GM12874 (cell line): Measurements from ENCODE around the gene IFNL2.

ENCODE experiments used
- TF ChIP-seq, protein P1 (sequence below): IDR thresholded peaks from 2 replicates; pipeline ENCODE4 v1.5.1; 2011; ENCODE audit warnings: low read depth, mild to moderate bottlenecking, control low read depth, low read length, moderate library complexity; ENCODE audit not compliant: insufficient read depth

Gene IFNL2

DNA sequence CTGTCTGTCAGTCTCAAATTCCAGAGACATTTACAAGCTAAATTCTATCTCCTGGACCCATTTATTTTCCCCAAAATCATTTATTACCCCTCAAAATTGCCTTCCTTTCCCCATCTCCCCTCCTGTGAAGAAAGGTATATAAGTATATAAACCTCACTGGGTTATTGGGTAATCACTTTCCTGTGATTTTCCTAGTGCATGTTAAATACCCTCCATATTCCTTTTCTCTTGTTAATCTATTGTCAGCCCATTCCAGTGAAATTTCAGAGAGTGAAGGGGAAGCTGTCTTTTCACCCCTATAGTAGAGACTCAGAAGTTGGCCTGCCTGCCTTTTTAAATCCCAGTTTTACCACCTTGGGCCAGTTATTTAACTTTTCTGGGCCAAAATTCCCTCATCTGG lies 37.9 kb downstream of the IFNL2 start:
- TF ChIP-seq, protein P1, sequence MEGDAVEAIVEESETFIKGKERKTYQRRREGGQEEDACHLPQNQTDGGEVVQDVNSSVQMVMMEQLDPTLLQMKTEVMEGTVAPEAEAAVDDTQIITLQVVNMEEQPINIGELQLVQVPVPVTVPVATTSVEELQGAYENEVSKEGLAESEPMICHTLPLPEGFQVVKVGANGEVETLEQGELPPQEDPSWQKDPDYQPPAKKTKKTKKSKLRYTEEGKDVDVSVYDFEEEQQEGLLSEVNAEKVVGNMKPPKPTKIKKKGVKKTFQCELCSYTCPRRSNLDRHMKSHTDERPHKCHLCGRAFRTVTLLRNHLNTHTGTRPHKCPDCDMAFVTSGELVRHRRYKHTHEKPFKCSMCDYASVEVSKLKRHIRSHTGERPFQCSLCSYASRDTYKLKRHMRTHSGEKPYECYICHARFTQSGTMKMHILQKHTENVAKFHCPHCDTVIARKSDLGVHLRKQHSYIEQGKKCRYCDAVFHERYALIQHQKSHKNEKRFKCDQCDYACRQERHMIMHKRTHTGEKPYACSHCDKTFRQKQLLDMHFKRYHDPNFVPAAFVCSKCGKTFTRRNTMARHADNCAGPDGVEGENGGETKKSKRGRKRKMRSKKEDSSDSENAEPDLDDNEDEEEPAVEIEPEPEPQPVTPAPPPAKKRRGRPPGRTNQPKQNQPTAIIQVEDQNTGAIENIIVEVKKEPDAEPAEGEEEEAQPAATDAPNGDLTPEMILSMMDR, result no peak

DNA sequence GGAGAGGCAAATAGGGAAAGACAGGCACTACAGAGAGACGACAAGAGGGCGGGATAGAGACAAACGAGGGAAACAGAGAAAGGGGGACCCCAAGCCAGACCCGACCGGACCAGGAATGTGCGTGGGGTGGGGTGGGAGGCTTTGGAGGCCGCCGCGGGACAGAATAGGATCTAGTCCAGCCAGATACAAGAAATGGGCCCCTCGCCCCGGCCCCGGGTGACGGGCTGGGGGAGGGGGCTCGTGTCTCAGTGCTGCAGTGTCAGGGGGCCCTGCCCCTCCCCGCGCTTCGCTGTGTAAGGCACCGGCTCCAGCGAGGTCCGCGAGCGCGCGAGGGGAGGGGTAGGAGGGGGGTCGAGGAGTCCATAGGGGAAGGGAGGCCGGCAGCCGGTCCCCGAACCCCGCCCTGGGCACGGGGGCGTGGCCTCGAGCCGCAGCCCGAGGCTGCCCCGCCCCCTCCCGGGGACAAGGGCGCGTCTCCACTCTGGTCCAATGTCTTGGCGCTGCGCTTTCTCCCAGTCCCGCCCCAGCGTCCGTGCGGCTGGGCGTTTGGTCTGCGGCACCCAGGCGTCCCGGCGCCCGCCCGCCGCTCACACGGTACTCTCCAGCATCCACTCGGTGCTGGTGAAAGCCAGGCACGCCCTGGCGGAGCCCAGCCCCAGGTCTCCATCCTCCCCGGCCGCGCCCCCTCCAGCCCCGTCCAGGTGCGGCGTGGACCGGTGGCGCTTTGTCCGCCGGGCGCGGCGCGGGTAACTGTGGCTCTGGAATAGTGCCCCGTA lies 39.0 kb downstream of the IFNL2 start:
- TF ChIP-seq, protein P1, result no peak

- TF ChIP-seq, protein P1, result no peak
These were observed 39.8 kb downstream of the IFNL2 start for GRCh38 chr19:39307822-39308530.

DNA sequence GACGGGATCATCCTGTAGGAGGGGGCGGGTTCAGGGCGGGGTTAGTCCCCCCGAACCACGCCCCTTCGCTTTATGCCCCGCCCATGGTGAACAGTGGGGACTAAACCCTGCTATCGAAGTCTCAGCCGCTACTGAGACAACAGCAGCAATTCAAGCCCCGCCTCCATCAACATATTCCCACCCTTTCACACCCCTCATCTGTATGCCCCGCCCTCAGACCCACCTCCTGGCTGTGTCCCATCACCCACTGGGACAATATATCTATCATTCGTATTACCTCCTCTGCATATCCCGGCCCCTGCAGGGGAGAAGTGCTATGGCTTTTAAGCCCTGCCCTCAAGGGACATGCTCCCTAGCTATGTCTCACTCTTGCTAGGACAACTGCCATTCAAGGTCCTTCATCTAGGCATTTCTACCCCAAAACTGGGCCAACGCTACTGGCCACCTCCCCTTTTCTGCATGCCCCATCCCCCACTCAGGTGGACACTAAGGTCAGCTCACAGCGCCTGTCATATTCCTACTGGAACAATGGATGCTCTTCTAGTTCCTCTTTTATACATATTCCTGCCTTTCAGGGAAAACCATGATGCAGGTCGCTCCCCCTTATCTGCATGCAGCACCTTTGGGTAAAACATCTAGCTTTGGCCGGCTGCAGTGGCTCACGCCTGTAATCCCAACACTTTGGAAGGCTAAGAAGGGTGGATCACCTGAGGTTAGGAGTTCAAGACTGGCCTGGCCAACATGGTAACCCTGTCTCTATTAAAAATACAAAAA lies 40.5 kb downstream of the IFNL2 start:
- TF ChIP-seq, protein P1, result no peak

DNA sequence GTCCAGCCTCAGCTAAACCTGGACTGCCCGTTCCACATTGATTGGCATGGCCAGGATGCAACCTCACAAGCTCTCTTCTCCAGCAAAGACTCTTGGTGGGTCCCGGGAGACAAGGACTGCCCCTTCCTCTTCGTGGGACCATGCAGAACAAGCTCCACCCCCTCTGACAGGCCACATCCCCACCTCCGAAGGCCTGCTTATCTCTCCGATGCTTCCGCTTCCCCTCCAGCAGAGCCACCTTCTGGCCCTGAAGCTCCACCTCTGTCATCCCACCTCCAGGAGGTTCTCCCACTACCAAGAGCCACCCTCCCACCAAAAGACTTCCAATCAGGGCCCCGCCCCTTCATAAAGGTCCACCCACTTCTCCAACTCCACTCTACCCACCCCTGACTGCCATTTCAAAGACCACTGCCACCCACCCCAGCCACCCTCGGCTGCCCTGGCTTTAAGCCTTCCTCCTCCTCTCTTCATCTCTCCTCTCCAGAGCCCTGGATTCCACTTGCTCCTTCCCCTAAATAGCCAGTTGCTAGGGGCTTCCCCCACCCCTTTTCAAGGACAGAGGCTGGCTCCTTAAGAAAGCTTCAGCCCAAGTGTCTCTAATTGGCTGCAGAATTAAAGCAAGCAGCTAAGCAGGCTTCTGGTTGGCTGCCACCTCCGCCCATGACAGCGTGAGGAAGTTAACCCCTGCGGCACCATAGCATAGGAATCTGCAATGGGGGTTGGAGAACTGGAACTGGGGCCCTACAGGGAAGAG lies 42.5 kb downstream of the IFNL2 start:
- TF ChIP-seq, protein P1, result no peak

DNA sequence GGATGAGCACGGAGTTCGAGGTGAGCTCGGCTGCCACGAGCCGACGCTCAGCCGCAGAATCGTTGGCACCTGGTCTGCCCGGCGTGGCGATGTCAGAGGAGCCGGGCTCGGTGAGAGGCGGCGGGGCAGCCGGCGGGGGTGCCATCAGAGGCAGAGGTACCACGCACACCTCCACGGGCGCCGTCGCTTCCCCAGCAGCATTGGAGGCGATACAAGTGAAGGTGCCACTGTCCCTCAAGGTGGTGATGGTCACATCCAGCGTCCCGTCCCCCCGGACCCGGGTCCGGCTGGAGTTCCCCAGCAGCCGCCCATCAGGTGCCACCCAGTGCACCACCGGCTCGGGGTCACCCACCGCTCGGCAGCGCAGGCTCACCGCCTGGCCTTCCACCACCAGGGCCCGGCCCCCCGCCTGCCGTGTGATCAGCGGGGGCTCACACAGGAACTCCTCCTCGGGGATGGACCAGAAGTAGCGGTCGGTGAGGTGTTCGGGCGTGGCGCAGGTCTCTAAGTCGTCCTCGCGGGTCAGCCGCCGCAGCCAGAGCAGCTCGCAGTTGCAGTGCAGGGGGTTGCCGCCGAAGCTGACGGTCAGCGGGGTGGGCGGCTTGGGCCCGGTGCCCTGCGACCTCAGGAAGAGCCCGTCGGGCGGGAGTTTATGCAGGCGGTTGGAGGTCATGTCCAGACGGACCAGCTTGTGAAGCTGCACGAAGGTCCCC lies 46.0 kb downstream of the IFNL2 start:
- TF ChIP-seq, protein P1, result no peak
